H1 (cell line): ENCODE measurements around the gene KRTAP29-1. TPM values are rescaled to one million over a fixed set of nuclear protein-coding genes. Genes with fewer than 3 reads are reported as not detected.

Experiments
- CTCF ChIA-PET: fragments of 300-600 bp; sonication (Branson Sonifier 250); formaldehyde crosslinking; loops from one replicate; lab custom pipeline; 2021; ENCODE audit not compliant: partially characterized antibody; lab: Charles Lee
- POLR2A ChIA-PET: fragments of 300-600 bp; sonication (Branson Sonifier 250); formaldehyde crosslinking; loops from one replicate; lab custom pipeline; 2021; ENCODE audit warnings: inconsistent platforms; ENCODE audit not compliant: partially characterized antibody; lab: Charles Lee
- DNase-seq, 2 experiments: peaks; one replicate each; pipeline versions ENCODE4 v3.0.0 to v3.0.0-alpha.2; 2010 to 2022; ENCODE audit warnings: low spot score in 2 of 2, low read depth in 1 of 2, mixed read lengths in 1 of 2
- FAIRE-seq: peaks from 2 replicates; lab custom pipeline; 2011; peaks lifted over from hg19 to GRCh38; lab: Jason Lieb, UNC
- H2AFZ ChIP-seq: 2 replicates; pipeline ENCODE4 v1.8.1; 2012; ENCODE audit warnings: low read length, inconsistent platforms
- H2AK5ac ChIP-seq: 2 replicates; pipeline ENCODE4 v1.6.1; 2013; ENCODE audit warnings: low read depth, low read length
- H2BK120ac ChIP-seq: replicated peaks from 2 replicates; pipeline ENCODE3; 2013; ENCODE audit warnings: low read depth, low read length, inconsistent platforms
- H2BK12ac ChIP-seq: 2 replicates; pipeline ENCODE4 v1.6.1; 2013; ENCODE audit warnings: low read depth, low read length
- H2BK15ac ChIP-seq: 2 replicates; pipeline ENCODE4 v1.6.1; 2013; ENCODE audit warnings: low read length
- H2BK20ac ChIP-seq: 2 replicates; pipeline ENCODE4 v1.6.1; 2013; ENCODE audit warnings: low read length
- H2BK5ac ChIP-seq: 2 replicates; pipeline ENCODE4 v1.6.1; 2013; ENCODE audit warnings: low read depth, low read length
- H3K14ac ChIP-seq: 2 replicates; pipeline ENCODE4 v1.6.1; 2013; ENCODE audit warnings: inconsistent platforms; ENCODE audit not compliant: insufficient read length
- H3K18ac ChIP-seq: 2 replicates; pipeline ENCODE4 v1.6.1; 2013; ENCODE audit warnings: low read length; ENCODE audit errors: extremely low read depth
- H3K23ac ChIP-seq: 2 replicates; pipeline ENCODE4 v1.6.1; 2013; ENCODE audit warnings: inconsistent platforms; ENCODE audit not compliant: insufficient read length
- H3K23me2 ChIP-seq: 2 replicates; pipeline ENCODE4 v1.6.1; 2013; ENCODE audit warnings: low read depth, low read length
- H3K27ac ChIP-seq: 2 replicates; pipeline ENCODE4 v1.6.1; 2011; ENCODE audit warnings: low read depth, low read length, inconsistent platforms
- H3K27me3 ChIP-seq, 4 experiments: replicated peaks in 1 of 4; 1 replicate in 1 of 4; 2 replicates in 3 of 4; pipeline versions ENCODE4 v1.6.1 to v1.8.1; 2011 to 2013; ENCODE audit warnings: low read length in 3 of 4, mild to moderate bottlenecking in 3 of 4, inconsistent platforms in 2 of 4, mixed read lengths in 2 of 4, moderate library complexity in 1 of 4; ENCODE audit not compliant: control insufficient read depth in 3 of 4, insufficient read depth in 3 of 4; ENCODE audit errors: extremely low read depth in 1 of 4
- H3K36me3 ChIP-seq, 4 experiments: 2 replicates each; pipeline versions ENCODE4 v1.6.1 to v1.8.1; 2011 to 2013; ENCODE audit warnings: mild to moderate bottlenecking in 4 of 4, low read length in 3 of 4, moderate library complexity in 2 of 4, control low read depth in 1 of 4, inconsistent platforms in 1 of 4; ENCODE audit not compliant: insufficient read depth in 4 of 4, control insufficient read depth in 2 of 4
- H3K4ac ChIP-seq: replicated peaks from 2 replicates; pipeline ENCODE3; 2013; ENCODE audit warnings: low read length, low read depth, mixed read lengths, inconsistent platforms; ENCODE audit not compliant: insufficient read length
- H3K4me1 ChIP-seq, 4 experiments: replicated peaks in 1 of 4; 1 replicate in 1 of 4; 2 replicates in 3 of 4; pipeline versions ENCODE4 v1.6.1 to v1.8.1; 2011 to 2013; ENCODE audit warnings: low read length in 3 of 4, inconsistent platforms in 2 of 4, mixed read lengths in 1 of 4; ENCODE audit not compliant: insufficient read depth in 4 of 4, control insufficient read depth in 3 of 4
- H3K4me2 ChIP-seq, 2 experiments: 2 replicates each; pipeline versions ENCODE4 v1.6.1 to v1.8.1; 2011 to 2013; ENCODE audit warnings: low read depth in 2 of 2, low read length in 2 of 2, control low read depth in 1 of 2, inconsistent platforms in 1 of 2, mild to moderate bottlenecking in 1 of 2; ENCODE audit not compliant: insufficient read depth in 1 of 2
- H3K4me3 ChIP-seq, 4 experiments: fragments of 200-600, 300-600 bp in 1 of 4; sonication (generic), shearing (Covaris generic), sonication (Bioruptor Twin) in 1 of 4; 2 replicates each; pipeline versions ENCODE4 v1.5.1 to v1.8.1; 2011 to 2016; ENCODE audit warnings: low read length in 4 of 4, low read depth in 3 of 4, control low read depth in 2 of 4, inconsistent platforms in 2 of 4, mild to moderate bottlenecking in 2 of 4, mixed read lengths in 1 of 4, moderate library complexity in 1 of 4; ENCODE audit not compliant: insufficient read depth in 2 of 4; ENCODE audit errors: extremely low read depth in 1 of 4
- H3K56ac ChIP-seq: replicated peaks from 2 replicates; pipeline ENCODE3; 2013; ENCODE audit warnings: low read depth, mild to moderate bottlenecking, mixed read lengths, low read length, inconsistent platforms; ENCODE audit not compliant: insufficient read length
- H3K79me1 ChIP-seq: 2 replicates; pipeline ENCODE4 v1.6.1; 2013; ENCODE audit warnings: low read depth, low read length, control low read depth
- H3K79me2 ChIP-seq, 2 experiments: 2 replicates each; pipeline versions ENCODE4 v1.6.1 to v1.8.1; 2012 to 2013; ENCODE audit warnings: low read length in 2 of 2, mild to moderate bottlenecking in 2 of 2, inconsistent platforms in 1 of 2; ENCODE audit not compliant: insufficient read depth in 2 of 2, control insufficient read depth in 1 of 2
- H3K9ac ChIP-seq, 4 experiments: replicated peaks in 1 of 4; 1 replicate in 1 of 4; 2 replicates in 3 of 4; pipeline versions ENCODE4 v1.6.1 to v1.8.1; 2011 to 2013; ENCODE audit warnings: low read depth in 3 of 4, low read length in 3 of 4, control low read depth in 2 of 4, mild to moderate bottlenecking in 2 of 4, moderate library complexity in 2 of 4, inconsistent platforms in 1 of 4; ENCODE audit errors: extremely low read depth in 1 of 4
- H3K9me3 ChIP-seq, 2 experiments: 2 replicates each; pipeline versions ENCODE4 v1.6.1 to v1.8.1; 2012 to 2013; ENCODE audit warnings: mild to moderate bottlenecking in 2 of 2, moderate library complexity in 2 of 2, control low read depth in 1 of 2, inconsistent platforms in 1 of 2, low read depth in 1 of 2, low read length in 1 of 2, mixed read lengths in 1 of 2; ENCODE audit not compliant: insufficient read depth in 2 of 2
- H4K20me1 ChIP-seq, 2 experiments: replicated peaks in 1 of 2; 2 replicates each; pipeline versions ENCODE3 to v1.8.1; 2011 to 2013; ENCODE audit warnings: inconsistent platforms in 2 of 2, low read length in 2 of 2, mild to moderate bottlenecking in 1 of 2; ENCODE audit not compliant: insufficient read depth in 2 of 2, control insufficient read depth in 1 of 2
- H4K5ac ChIP-seq: 2 replicates; pipeline ENCODE4 v1.6.1; 2013; ENCODE audit warnings: low read length, low read depth, mixed read lengths, inconsistent platforms; ENCODE audit not compliant: insufficient read length
- H4K8ac ChIP-seq: 2 replicates; pipeline ENCODE4 v1.8.0; 2013; ENCODE audit warnings: mild to moderate bottlenecking, moderate library complexity, low read length, inconsistent platforms; ENCODE audit not compliant: insufficient read depth; ENCODE audit errors: extremely low read depth
- H4K91ac ChIP-seq: replicated peaks from 2 replicates; pipeline ENCODE3; 2013; ENCODE audit warnings: low read length, mixed read lengths, inconsistent platforms; ENCODE audit not compliant: insufficient read length
- RAD21 ChIP-seq, 2 experiments: IDR thresholded peaks in 1 of 2; conservative IDR thresholded peaks in 1 of 2; 2 replicates each; pipeline ENCODE4 v1.6.1; 2011; ENCODE audit warnings: low read depth in 2 of 2, low read length in 2 of 2, improper control_type of control experiment in 1 of 2, inconsistent platforms in 1 of 2, mild to moderate bottlenecking in 1 of 2, moderate library complexity in 1 of 2
- TAF1 ChIP-seq: IDR thresholded peaks from 2 replicates; pipeline ENCODE4 v1.6.1; 2011; ENCODE audit warnings: mild to moderate bottlenecking, low read depth, low read length
- USF2 ChIP-seq: IDR thresholded peaks from 2 replicates; pipeline ENCODE4 v1.6.1; 2011; ENCODE audit warnings: low read length, improper control_type of control experiment
- WGBS, 2 experiments: shearing (Covaris generic) in 1 of 2; methylation state at CpG; one replicate each; pipeline versions ENCODE4 v1.1.6 to v1.1.7; 2013 to 2015; ENCODE audit warnings: low lambda C conversion rate in 2 of 2, mixed read lengths in 2 of 2, inconsistent platforms in 1 of 2, low coverage in 1 of 2, missing lambda C conversion rate in 1 of 2; ENCODE audit not compliant: insufficient replicate concordance in 2 of 2, insufficient coverage in 1 of 2, insufficient read length in 1 of 2; ENCODE audit errors: extremely low coverage in 1 of 2, missing lambda C conversion rate in 1 of 2; 5-methylcytosine and 5-hydroxymethylcytosine counted together
- polyA plus RNA-seq, 7 experiments: library from polyadenylated mRNA; depleted of rRNA in 3 of 7; stranded (reverse) in 5 of 7; unstranded in 2 of 7; fragments of >200 nt in 5 of 7; fragments of 200-250 nt in 2 of 7; gene quantifications; 1 replicate in 5 of 7; 2 replicates in 1 of 7; 4 replicates in 1 of 7; pipeline versions ENCODE4 v1.2.1 to v1.2.3, GENCODE V29; 2011 to 2013; ENCODE audit warnings: missing spikeins in 2 of 7, mixed read lengths in 2 of 7
- total RNA-seq: library from RNA; stranded (reverse); fragmentation: NEBNext Ultra II Directional; extraction: Animal tissue kit (Norgen Biotek cat#: 25700); gene quantifications from 2 replicates; pipeline ENCODE4 v1.2.1, GENCODE V29; 2021

KRTAP29-1 gene
- total and polyA plus RNA-seq, 2 of the 8 experiments (the other 6 are each of a cell fraction or from before 2014, with no cell fraction given) = not detected

DNA sequence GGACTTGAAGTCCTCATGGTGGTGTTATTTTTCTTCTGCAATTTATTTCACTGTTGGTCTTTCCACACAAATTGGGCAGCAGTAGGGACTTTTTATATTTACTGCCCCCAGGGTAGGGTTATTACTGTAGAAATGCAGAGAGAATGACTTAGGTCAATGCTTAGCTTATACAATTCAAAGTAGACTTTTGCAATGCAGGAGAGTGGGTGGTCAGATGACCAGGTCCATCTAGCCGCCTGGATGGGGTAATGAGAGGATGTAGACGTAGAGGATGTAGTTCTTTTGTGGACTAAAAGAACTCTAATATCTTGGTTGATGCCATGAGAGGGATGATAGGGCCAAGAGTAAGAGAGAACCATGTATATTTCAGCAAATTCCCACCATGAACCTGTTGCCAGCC is 15.6 kb upstream of the KRTAP29-1 start:
- H2BK5ac ChIP-seq = no peak overlapping the region
- WGBS, 2 experiments = 100% methylated on average over 2 of the region's 2 CpGs; no CpG with 5 or more reads in 1 of the 2 experiments
- no peak overlapping the region for H4K5ac ChIP-seq
- H3K4me2 ChIP-seq = no peak overlapping the region
- H3K36me3 ChIP-seq = no peaks in the 10 kb centered on the region
- no peak overlapping the region for H2AK5ac ChIP-seq
- no peak overlapping the region for H3K18ac ChIP-seq
- no peak overlapping the region for H4K8ac ChIP-seq
- no peak overlapping the region for H3K9ac ChIP-seq
- 0 out of 4 replicates have a peak, but pooled peaks cover 0 to 5% of the 10 kb centered on the region in 2 experiments for H3K9me3 ChIP-seq
- no peak overlapping the region for H2BK120ac ChIP-seq
- H4K20me1 ChIP-seq = no peaks in the 10 kb centered on the region
- no peak for FAIRE-seq
- DNase-seq = no peak
- H4K91ac ChIP-seq = no peak overlapping the region
- no peak overlapping the region for H3K23ac ChIP-seq
- H3K4ac ChIP-seq = no peak overlapping the region
- no peaks in the 10 kb centered on the region for H3K79me2 ChIP-seq
- POLR2A ChIA-PET = no interaction called here
- CTCF ChIA-PET = no interaction called here
- no peak overlapping the region for H2BK20ac ChIP-seq
- no peak overlapping the region for H3K27ac ChIP-seq
- H3K27me3 ChIP-seq = no peaks in the 10 kb centered on the region
- no peak overlapping the region for H2BK12ac ChIP-seq
- TF ChIP-seq RAD21 (IDR thresholded peaks at IDR 0.05 in 1 of 2, conservative IDR thresholded peaks at IDR 0.05 in 1 of 2; ENCODE audit: low read depth in 2 of 2, low read length in 2 of 2) = no peak
- TF ChIP-seq TAF1 = no peak
- TF ChIP-seq USF2 = no peak
- H3K14ac ChIP-seq = no peak overlapping the region
- H3K4me1 ChIP-seq = 0 out of 7 replicates have a peak, but pooled peaks cover 0 to 2% (median 0%) of the 10 kb centered on the region in 4 experiments
- H3K79me1 ChIP-seq = no peaks in the 10 kb centered on the region
- no peak overlapping the region for H2BK15ac ChIP-seq
- H3K56ac ChIP-seq = no peak overlapping the region
- no peak overlapping the region for H2AFZ ChIP-seq
- no peak overlapping the region for H3K4me3 ChIP-seq
- H3K23me2 ChIP-seq = no peaks in the 10 kb centered on the region
